ENCODE data around the gene PSMC2. TPM values are rescaled to one million over a fixed set of nuclear protein-coding genes. Genes with fewer than 3 reads are reported as not detected.

PSMC2 gene
- total and polyA plus RNA-seq, 10 of the 15 experiments (the other 5 are each of a cell fraction or from before 2014, with no cell fraction given), result 117 to 347 (median 220) TPM

- POLR2A ChIA-PET, result no interaction called here
- in situ Hi-C loops (cut with MboI) (no loop called here), intact Hi-C loops (cut with micrococcal nuclease; ENCODE audit: unreplicated experiment) (no loop called here)
- no peak overlapping the region for H3K9ac ChIP-seq (ENCODE audit: control insufficient read depth, insufficient read depth, low read length)
- H3K9me3 ChIP-seq (replicated peaks; ENCODE audit: control insufficient read depth, insufficient read depth, low read length), result no peaks in the 10 kb centered on the region
- no peak overlapping the region for H3K27ac ChIP-seq (ENCODE audit: control insufficient read depth, insufficient read depth)
- H3K27me3 ChIP-seq (replicated peaks in 1 of 2; ENCODE audit: control insufficient read depth in 2 of 2, insufficient read depth in 2 of 2, low read length in 1 of 2), result no peaks in the 10 kb centered on the region
- RAD21 ChIA-PET (ENCODE audit: unreplicated experiment), result no interaction called here
- DNase-seq (ENCODE audit: low read depth, low spot score) (no peak), FAIRE-seq (no peak), ATAC-seq (no peak)
- SMC1A ChIA-PET (ENCODE audit: uncharacterized antibody, unreplicated experiment), result no interaction called here
- no peaks in the 10 kb centered on the region for H3K79me2 ChIP-seq (ENCODE audit: control insufficient read depth, insufficient read depth, low read length)
- no peak overlapping the region for H3K4me2 ChIP-seq (ENCODE audit: control insufficient read depth, insufficient read depth)
- 37% methylated on average over 4 of the region's 4 CpGs for WGBS (ENCODE audit: insufficient coverage, insufficient replicate concordance, low lambda C conversion rate, missing lambda C conversion rate)
- H3K36me3 ChIP-seq (ENCODE audit: control insufficient read depth in 2 of 2, insufficient read depth in 2 of 2, low read length in 1 of 2), result no peaks in the 10 kb centered on the region
- no peak overlapping the region for H3K4me3 ChIP-seq
- BruUV-seq (replicated peaks), result no TSS peak
- H2AFZ ChIP-seq (ENCODE audit: control insufficient read depth, low read depth, low read length), result no peak overlapping the region
- TF ChIP-seq USF1 (IDR thresholded peaks at IDR 0.05; ENCODE audit: borderline replicate concordance, extremely low read length, insufficient read depth, low read depth, low read length), result no peak
- H3K4me1 ChIP-seq (ENCODE audit: control insufficient read depth, insufficient read depth, low read length), result no peaks in the 10 kb centered on the region
- no peaks in the 10 kb centered on the region for H4K20me1 ChIP-seq (ENCODE audit: control insufficient read depth, insufficient read depth)
- CTCF ChIA-PET, result no interaction called here
Observed at GRCh38 chr7:103394566-103394965, 47.1 kb downstream of the PSMC2 start.

GRCh38 chr7:103395071-103395470, 47.6 kb downstream of the PSMC2 start:
- Histone ChIP-seq H3K4me3 (no peak overlapping the region), H3K4me1 (ENCODE audit: control insufficient read depth, insufficient read depth, low read length) (no peaks in the 10 kb centered on the region), H3K79me2 (ENCODE audit: control insufficient read depth, insufficient read depth, low read length) (no peaks in the 10 kb centered on the region), H3K27ac (ENCODE audit: control insufficient read depth, insufficient read depth) (no peak overlapping the region), H3K9me3 (replicated peaks; ENCODE audit: control insufficient read depth, insufficient read depth, low read length) (no peaks in the 10 kb centered on the region), H4K20me1 (ENCODE audit: control insufficient read depth, insufficient read depth) (no peaks in the 10 kb centered on the region), H3K27me3 (replicated peaks in 1 of 2; ENCODE audit: control insufficient read depth in 2 of 2, insufficient read depth in 2 of 2, low read length in 1 of 2) (no peaks in the 10 kb centered on the region), H2AFZ (ENCODE audit: control insufficient read depth, low read depth, low read length) (no peak overlapping the region), H3K4me2 (ENCODE audit: control insufficient read depth, insufficient read depth) (no peak overlapping the region), H3K36me3 (ENCODE audit: control insufficient read depth in 2 of 2, insufficient read depth in 2 of 2, low read length in 1 of 2) (no peaks in the 10 kb centered on the region), H3K9ac (ENCODE audit: control insufficient read depth, insufficient read depth, low read length) (no peak overlapping the region)
- no TSS peak for BruUV-seq (replicated peaks)
- CTCF ChIA-PET, result interaction anchor here (1.3 kb wide), 1 partner anchor 12 kb away, joined by 5 read pairs; no protein-coding TSS in a partner anchor
- ATAC-seq (no peak), FAIRE-seq (no peak), DNase-seq (ENCODE audit: low read depth, low spot score) (no peak)
- WGBS (ENCODE audit: insufficient coverage, insufficient replicate concordance, low lambda C conversion rate, missing lambda C conversion rate), result 100% methylated on average over 1 of the region's 1 CpG
- TF ChIP-seq RUNX3 (IDR thresholded peaks at IDR 0.05; ENCODE audit: low read length), result no peak
- no peak for TF ChIP-seq CREM (IDR thresholded peaks at IDR 0.05; ENCODE audit: low read depth)
- no peak for TF ChIP-seq NR2C2 (IDR thresholded peaks at IDR 0.05; ENCODE audit: borderline replicate concordance, control insufficient read depth, insufficient read length, low read depth)
- in situ Hi-C loops (cut with MboI) (no loop called here), intact Hi-C loops (cut with micrococcal nuclease; ENCODE audit: unreplicated experiment) (no loop called here)
- POLR2A ChIA-PET, result interaction anchor here (0.6 kb wide), 1 partner anchor 1284 kb away, joined by 4 read pairs; no protein-coding TSS in a partner anchor
- RAD21 ChIA-PET (ENCODE audit: unreplicated experiment), result no interaction called here
- SMC1A ChIA-PET (ENCODE audit: uncharacterized antibody, unreplicated experiment), result no interaction called here
